GM10266 (cell line): Measurements from ENCODE around the gene CNN2.

Experiments
- DNase-seq: peaks from one replicate; pipeline ENCODE4 v3.0.0; 2012; ENCODE audit errors: extremely low spot score
- CTCF ChIP-seq: IDR thresholded peaks from 2 replicates; pipeline ENCODE4 v1.5.1; 2012; ENCODE audit warnings: mild to moderate bottlenecking, low read depth; ENCODE audit not compliant: control insufficient read depth, insufficient read depth; ENCODE audit errors: missing control alignments

Gene CNN2

GRCh38 chr19:1038978-1039645, 12.7 kb downstream of the CNN2 start:
- DNase-seq = no peak
- TF ChIP-seq CTCF = no peak

DNA sequence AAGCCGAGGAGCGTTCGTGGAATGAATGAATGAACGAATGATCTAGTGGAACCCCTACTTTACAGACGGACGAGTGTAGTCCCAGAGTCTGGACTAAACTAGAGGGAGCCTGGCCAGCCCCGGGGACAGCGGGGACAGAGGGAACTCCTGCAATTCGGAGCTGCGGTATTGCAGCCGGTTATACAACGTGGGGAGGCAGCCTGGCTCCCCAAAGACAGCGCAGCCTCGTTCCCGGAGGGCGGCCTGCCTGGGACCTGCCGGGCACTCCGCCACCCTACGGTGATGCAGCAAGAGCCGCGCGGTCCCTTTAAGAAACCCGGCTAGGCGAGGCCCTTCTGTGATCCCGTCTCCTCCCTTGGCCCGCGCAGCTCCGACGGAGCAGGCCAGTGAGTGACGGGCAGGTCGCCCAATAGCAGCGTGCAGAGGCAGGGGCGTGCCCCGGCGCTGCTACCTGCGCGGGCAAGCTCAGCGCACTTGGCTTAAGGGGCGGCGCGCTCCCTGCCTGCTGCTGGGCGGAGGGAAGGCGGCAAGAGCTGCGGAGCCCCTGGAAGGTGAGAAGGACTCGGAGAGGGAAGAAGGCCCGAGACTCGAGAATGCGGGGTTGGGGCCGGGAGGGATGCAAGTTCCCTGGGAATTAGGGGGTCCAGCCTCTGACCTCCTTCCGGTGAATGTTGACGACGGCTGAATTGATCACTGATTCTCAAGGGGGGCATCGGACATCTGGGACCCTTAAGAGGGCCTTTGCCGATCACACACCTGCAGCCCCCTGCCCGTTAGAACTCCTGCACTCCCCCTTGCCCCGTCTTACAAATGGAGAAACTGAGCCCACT, 13.5 kb downstream of the CNN2 start, which contains the start of gene ABCA7:
TSS of gene ABCA7 (plus strand) at position 462 of the 830 bp plus-strand sequence. CDS start 1,255 bp downstream, outside the sequence.
- peak; percentile 97 for DNase-seq
- no peak for TF ChIP-seq CTCF

- no peak for TF ChIP-seq CTCF
- peak; percentile 99 for DNase-seq
These were observed 14.3 kb downstream of the CNN2 start for GRCh38 chr19:1040476-1041271.

DNA sequence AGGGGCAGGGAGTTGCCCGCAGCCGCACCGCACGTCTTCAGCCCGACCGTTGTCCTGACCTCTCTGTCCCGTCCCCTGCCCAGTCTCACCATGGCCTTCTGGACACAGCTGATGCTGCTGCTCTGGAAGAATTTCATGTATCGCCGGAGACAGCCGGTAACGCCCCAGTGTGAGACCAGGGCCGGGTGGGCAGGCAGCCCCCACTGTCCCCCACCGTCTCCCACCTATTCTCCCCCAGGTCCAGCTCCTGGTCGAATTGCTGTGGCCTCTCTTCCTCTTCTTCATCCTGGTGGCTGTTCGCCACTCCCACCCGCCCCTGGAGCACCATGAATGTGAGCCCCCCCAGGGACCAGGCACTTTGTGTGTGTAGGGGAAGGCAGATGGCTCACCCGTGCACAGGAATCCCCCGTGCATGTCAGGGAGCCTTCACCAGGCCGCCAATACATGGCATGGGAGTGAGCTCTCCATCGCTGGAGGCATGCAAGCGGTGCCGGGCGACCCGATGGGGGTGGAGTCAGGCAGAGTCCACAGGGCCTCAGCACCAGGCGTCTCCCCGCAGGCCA, 14.9 kb downstream of the CNN2 start:
- DNase-seq = no peak
- TF ChIP-seq CTCF = no peak

DNA sequence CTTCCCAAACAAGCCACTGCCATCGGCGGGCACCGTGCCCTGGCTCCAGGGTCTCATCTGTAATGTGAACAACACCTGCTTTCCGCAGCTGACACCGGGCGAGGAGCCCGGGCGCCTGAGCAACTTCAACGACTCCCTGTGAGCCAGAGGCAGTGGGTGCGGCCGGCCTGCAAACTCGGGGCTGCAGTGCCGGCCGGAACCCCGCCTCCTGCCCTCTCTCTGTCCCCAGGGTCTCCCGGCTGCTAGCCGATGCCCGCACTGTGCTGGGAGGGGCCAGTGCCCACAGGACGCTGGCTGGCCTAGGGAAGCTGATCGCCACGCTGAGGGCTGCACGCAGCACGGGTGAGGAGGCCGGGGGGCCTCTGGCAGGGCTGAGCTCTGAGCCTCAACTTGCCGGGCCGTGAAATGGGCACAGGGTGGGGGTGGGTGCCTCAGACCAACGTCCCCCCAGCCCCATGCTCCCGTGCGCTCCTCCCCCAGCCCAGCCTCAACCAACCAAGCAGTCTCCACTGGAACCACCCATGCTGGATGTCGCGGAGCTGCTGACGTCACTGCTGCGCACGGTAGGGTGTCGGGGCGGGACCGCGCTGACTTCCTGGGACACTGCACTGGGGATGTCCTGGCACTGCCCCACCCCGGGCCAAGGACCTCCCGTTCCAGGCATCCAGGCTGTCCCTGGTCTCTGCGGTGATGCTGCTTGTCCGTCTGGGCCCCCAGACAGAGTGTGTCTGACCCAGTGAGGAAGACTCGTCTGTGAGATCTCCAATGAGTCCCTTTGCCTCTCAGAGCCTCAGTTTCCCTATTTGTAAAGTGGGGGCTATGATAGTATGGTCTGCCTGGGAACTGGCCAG, 15.7 kb downstream of the CNN2 start:
- TF ChIP-seq CTCF = no peak

More for the DNA sequence above, 15.7 kb downstream of the CNN2 start:
- no peak for DNase-seq
